IMR-90 (cell line): ENCODE data around the gene CNST. TPM values are rescaled to one million over a fixed set of nuclear protein-coding genes. Genes with fewer than 3 reads are reported as not detected.

ENCODE experiments used
- ATAC-seq: fragments of 200-7000 bp; cut with Tn5 transposase; 2 replicates; pipeline ENCODE4 v1.9.1; 2020; ENCODE audit warnings: low read depth, mild to moderate bottlenecking, moderate library complexity
- BruUV-seq: library from RNA; stranded (reverse); fragments of 400-500 nt; replicated peaks from 2 replicates; lab custom pipeline; 2021; lab: Mats Ljungman, UMichigan
- CTCF ChIA-PET: fragments of 300-600 bp; formaldehyde crosslinking; extraction: SDS; loops from one replicate; lab custom pipeline; 2021; ENCODE audit warnings: antibody characterized with exemption; lab: Yijun Ruan, JAX
- POLR2A ChIA-PET: fragments of 300-600 bp; sonication (Branson Sonifier 250); formaldehyde crosslinking; loops from one replicate; lab custom pipeline; 2022; ENCODE audit warnings: antibody characterized with exemption; ENCODE audit not compliant: unreplicated experiment; lab: Charles Lee
- DNase-seq: peaks from one replicate; pipeline ENCODE4 v3.0.0; 2013
- H2AFZ ChIP-seq: replicated peaks from 2 replicates; pipeline ENCODE3; 2013; ENCODE audit warnings: low read length, mild to moderate bottlenecking; ENCODE audit not compliant: poor library complexity
- H2AK5ac ChIP-seq: 2 replicates; pipeline ENCODE4 v1.6.1; 2013; ENCODE audit warnings: low read depth, low read length, inconsistent platforms
- H2AK9ac ChIP-seq: replicated peaks from 2 replicates; pipeline ENCODE3; 2013; ENCODE audit warnings: mild to moderate bottlenecking, low read depth, low read length, moderate library complexity; ENCODE audit not compliant: poor library complexity
- H2BK120ac ChIP-seq: 2 replicates; pipeline ENCODE4 v1.6.1; 2013; ENCODE audit warnings: low read depth, low read length, inconsistent platforms
- H2BK15ac ChIP-seq: 3 replicates; pipeline ENCODE4 v1.6.1; 2013; ENCODE audit warnings: low read depth, low read length, inconsistent platforms
- H2BK20ac ChIP-seq: 2 replicates; pipeline ENCODE4 v1.6.1; 2013; ENCODE audit warnings: low read depth, mild to moderate bottlenecking, inconsistent platforms, low read length, moderate library complexity
- H2BK5ac ChIP-seq: 2 replicates; pipeline ENCODE4 v1.6.1; 2013; ENCODE audit warnings: mild to moderate bottlenecking, low read depth, low read length, inconsistent platforms; ENCODE audit not compliant: poor library complexity, severe bottlenecking
- H3K14ac ChIP-seq: replicated peaks from 2 replicates; pipeline ENCODE4 v1.6.1; 2013; ENCODE audit warnings: low read depth, low read length, inconsistent platforms
- H3K18ac ChIP-seq: 2 replicates; pipeline ENCODE4 v1.6.1; 2013; ENCODE audit warnings: low read depth, low read length, control low read depth
- H3K23ac ChIP-seq: 2 replicates; pipeline ENCODE4 v1.6.1; 2013; ENCODE audit warnings: low read depth, low read length, inconsistent platforms
- H3K27ac ChIP-seq: 2 replicates; pipeline ENCODE4 v1.5.1; 2013; ENCODE audit warnings: mild to moderate bottlenecking, control low read depth, low read length; ENCODE audit not compliant: insufficient read depth
- H3K27me3 ChIP-seq: 2 replicates; pipeline ENCODE4 v1.6.1; 2013; ENCODE audit warnings: low read length; ENCODE audit not compliant: control insufficient read depth, insufficient read depth
- H3K36me3 ChIP-seq: 2 replicates; pipeline ENCODE4 v1.6.1; 2013; ENCODE audit warnings: low read length, mixed read lengths; ENCODE audit not compliant: control insufficient read depth, insufficient read depth
- H3K4ac ChIP-seq: 2 replicates; pipeline ENCODE4 v1.6.1; 2013; ENCODE audit warnings: low read depth, low read length, inconsistent platforms
- H3K4me1 ChIP-seq: 2 replicates; pipeline ENCODE4 v1.6.1; 2013; ENCODE audit warnings: low read length, mixed read lengths; ENCODE audit not compliant: control insufficient read depth, insufficient read depth
- H3K4me2 ChIP-seq: 2 replicates; pipeline ENCODE4 v1.6.1; 2013; ENCODE audit warnings: low read depth, mild to moderate bottlenecking, control low read depth, low read length, moderate library complexity
- H3K4me3 ChIP-seq: 2 replicates; pipeline ENCODE4 v1.5.1; 2013; ENCODE audit warnings: low read depth, mild to moderate bottlenecking, control low read depth, low read length, moderate library complexity; ENCODE audit not compliant: insufficient read depth
- H3K56ac ChIP-seq: 2 replicates; pipeline ENCODE4 v1.6.1; 2013; ENCODE audit warnings: low read length, inconsistent platforms; ENCODE audit not compliant: insufficient read depth; ENCODE audit errors: extremely low read depth
- H3K79me1 ChIP-seq, 2 experiments: 2 replicates each; pipeline ENCODE4 v1.6.1; 2013; ENCODE audit warnings: low read length in 2 of 2, inconsistent platforms in 1 of 2, low read depth in 1 of 2
- H3K9ac ChIP-seq: 2 replicates; pipeline ENCODE4 v1.6.1; 2013; ENCODE audit warnings: low read depth, low read length, control low read depth
- H3K9me1 ChIP-seq: 2 replicates; pipeline ENCODE4 v1.6.1; 2013; ENCODE audit warnings: low read length, inconsistent platforms; ENCODE audit not compliant: insufficient read depth
- H3K9me3 ChIP-seq: 2 replicates; pipeline ENCODE4 v1.6.1; 2013; ENCODE audit warnings: low read length; ENCODE audit not compliant: control insufficient read depth, insufficient read depth
- H4K20me1 ChIP-seq: 2 replicates; pipeline ENCODE4 v1.6.1; 2013; ENCODE audit warnings: low read length, inconsistent platforms; ENCODE audit not compliant: insufficient read depth
- H4K5ac ChIP-seq: 2 replicates; pipeline ENCODE4 v1.6.1; 2013; ENCODE audit warnings: mild to moderate bottlenecking, low read depth, low read length, control low read depth
- H4K8ac ChIP-seq, 2 experiments: 2 replicates each; pipeline ENCODE4 v1.6.1; 2013; ENCODE audit warnings: low read depth in 2 of 2, low read length in 2 of 2, control low read depth in 1 of 2, inconsistent platforms in 1 of 2
- H4K91ac ChIP-seq: 2 replicates; pipeline ENCODE4 v1.6.1; 2013; ENCODE audit warnings: low read depth, low read length, inconsistent platforms; ENCODE audit not compliant: insufficient read depth
- BHLHE40 ChIP-seq: fragments of 150-350 bp; IDR thresholded peaks from 2 replicates; pipeline ENCODE4 v1.6.1; 2016; ENCODE audit warnings: mild to moderate bottlenecking, low read depth, low read length
- CEBPB ChIP-seq: IDR thresholded peaks from 2 replicates; pipeline ENCODE4 v1.6.1; 2012; ENCODE audit warnings: low read depth, low read length, improper control_type of control experiment
- CHD1 ChIP-seq: IDR thresholded peaks from 2 replicates; pipeline ENCODE4 v1.6.1; 2012; ENCODE audit warnings: low read depth, low read length, improper control_type of control experiment
- CTCF ChIP-seq: conservative IDR thresholded peaks from 2 replicates; pipeline ENCODE4 v1.5.1; 2012; ENCODE audit warnings: mild to moderate bottlenecking, low read depth, low read length, improper control_type of control experiment
- ELK1 ChIP-seq: fragments of 150-350 bp; IDR thresholded peaks from 2 replicates; pipeline ENCODE4 v1.6.1; 2016; ENCODE audit warnings: low read depth, mild to moderate bottlenecking, low read length, moderate library complexity, borderline replicate concordance
- FOS ChIP-seq: fragments of 150-350 bp; IDR thresholded peaks from 2 replicates; pipeline ENCODE4 v1.6.1; 2016; ENCODE audit warnings: low read depth, low read length
- MAFK ChIP-seq: IDR thresholded peaks from 2 replicates; pipeline ENCODE4 v1.6.1; 2012; ENCODE audit warnings: low read depth, low read length, improper control_type of control experiment
- MAZ ChIP-seq: IDR thresholded peaks from 2 replicates; pipeline ENCODE4 v1.6.1; 2012; ENCODE audit warnings: low read depth, mild to moderate bottlenecking, low read length, improper control_type of control experiment, moderate library complexity, borderline replicate concordance
- MXI1 ChIP-seq: IDR thresholded peaks from 2 replicates; pipeline ENCODE4 v1.6.1; 2012; ENCODE audit warnings: low read depth, mild to moderate bottlenecking, low read length, moderate library complexity, borderline replicate concordance
- NFE2L2 ChIP-seq: fragments of 150-350 bp; IDR thresholded peaks from 2 replicates; pipeline ENCODE4 v1.6.1; 2016; ENCODE audit warnings: low read depth, mild to moderate bottlenecking, low read length
- POLR2A ChIP-seq: IDR thresholded peaks from 2 replicates; pipeline ENCODE4 v1.6.1; 2012; ENCODE audit warnings: mild to moderate bottlenecking, low read depth, low read length
- RAD21 ChIP-seq: IDR thresholded peaks from 2 replicates; pipeline ENCODE4 v1.6.1; 2012; ENCODE audit warnings: low read length, improper control_type of control experiment
- RCOR1 ChIP-seq: IDR thresholded peaks from 2 replicates; pipeline ENCODE4 v1.6.1; 2012; ENCODE audit warnings: mild to moderate bottlenecking, low read length, improper control_type of control experiment; ENCODE audit not compliant: insufficient replicate concordance
- RFX5 ChIP-seq: IDR thresholded peaks from 2 replicates; pipeline ENCODE4 v1.8.0; 2012; ENCODE audit warnings: low read depth, mild to moderate bottlenecking, low read length, moderate library complexity
- SMC3 ChIP-seq: fragments of 150-350 bp; IDR thresholded peaks from 2 replicates; pipeline ENCODE4 v1.6.1; 2016; ENCODE audit warnings: low read depth, mild to moderate bottlenecking, antibody characterized with exemption, low read length, moderate library complexity
- WGBS, 2 experiments: methylation state at CpG; one replicate each; pipeline versions ENCODE4 v1.1.5 to v1.1.7; 2013; ENCODE audit warnings: missing lambda C conversion rate in 2 of 2; ENCODE audit not compliant: insufficient read length in 1 of 2; ENCODE audit errors: extremely low coverage in 2 of 2; 5-methylcytosine and 5-hydroxymethylcytosine counted together
- dilution Hi-C: fragments of 300-500 bp; cut with HindIII; formaldehyde crosslinking; loops from one replicate; pipeline ENCODE4 v1.14.3; 2018; ENCODE audit warnings: low sequenced_read_pairs; ENCODE audit not compliant: unreplicated experiment
- in situ Hi-C: fragments of 300-500 bp; cut with MboI; formaldehyde crosslinking; loops from 3 replicates; pipeline ENCODE4 v1.14.3; 2019; ENCODE audit warnings: low sequenced_read_pairs, inconsistent platforms, mixed read lengths
- intact Hi-C: fragments of 100-400 bp; cut with micrococcal nuclease; formaldehyde crosslinking; loops from 2 replicates; pipeline ENCODE4 v1.10.0; 2022
- polyA plus RNA-seq, 3 experiments: library from polyadenylated mRNA; depleted of rRNA; stranded (reverse); fragments of >200 nt; gene quantifications; 2 replicates each; pipeline ENCODE4 v1.2.3, GENCODE V29; 2012; ENCODE audit warnings: low replicate concordance in 1 of 3
- total RNA-seq: library from RNA; depleted of rRNA; stranded (reverse); fragments of >200 nt; gene quantifications from 2 replicates; pipeline ENCODE4 v1.2.3, GENCODE V29; 2012

The CNST gene
- total and polyA plus RNA-seq, 2 of the 4 experiments (the other 2 are of a cell fraction): 15.4 to 25.5 TPM

DNA sequence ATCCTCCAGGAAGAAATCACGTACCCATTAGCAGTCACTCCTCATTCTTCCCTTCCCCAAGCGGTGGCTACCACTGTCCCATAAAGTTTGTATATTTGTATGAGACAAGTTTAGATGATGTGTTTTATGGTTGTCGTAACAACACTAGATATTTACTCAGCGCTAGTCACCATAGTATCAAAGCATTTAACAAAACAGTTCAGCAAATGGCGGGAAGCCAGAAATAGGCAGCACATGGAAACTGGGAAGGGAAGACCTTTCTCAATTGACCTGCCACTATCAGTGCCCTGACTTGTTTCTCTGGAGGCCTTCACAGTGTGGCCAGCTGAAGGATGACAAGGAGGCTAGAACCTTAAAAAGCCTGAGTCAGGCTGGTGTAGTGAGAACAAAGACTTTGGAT is 31.1 kb downstream of the CNST start (continued):
- TF ChIP-seq RCOR1: peak; percentile 13

DNA sequence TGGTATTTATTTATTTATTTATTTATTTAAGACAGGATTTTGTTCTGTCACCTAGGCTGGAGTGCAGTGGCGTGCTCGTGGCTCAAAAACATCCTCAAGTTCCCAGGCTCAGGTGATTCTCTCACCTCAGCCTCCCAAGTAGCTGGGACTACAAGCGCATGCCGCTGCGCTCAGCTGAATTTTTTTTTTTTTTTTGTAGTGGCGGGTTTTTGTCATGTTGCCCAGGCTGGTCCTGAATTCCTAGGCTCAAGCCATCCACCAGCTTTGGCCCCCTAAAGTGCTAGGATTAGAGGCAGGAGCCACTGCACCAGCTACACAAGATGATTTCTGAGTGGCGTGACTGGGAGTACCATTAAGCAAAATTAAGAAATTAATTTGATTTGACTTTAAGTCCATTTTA is 31.7 kb downstream of the CNST start:
- in situ Hi-C loops (no loop called here), intact Hi-C loops (loop anchor here (5.0 kb wide), 1 partner anchor 34 kb away; no protein-coding TSS in a partner anchor), dilution Hi-C loops (no loop called here)
- 0 out of 2 replicates have a peak overlapping the region, but pooled peaks have one; percentile 0 for H3K14ac ChIP-seq
- H4K8ac ChIP-seq: no peak overlapping the region
- H3K9me1 ChIP-seq: peaks cover 20% of the 10 kb centered on the region
- WGBS, 2 experiments: no CpG with 5 or more reads among the region's 7 CpGs
- no peaks in the 10 kb centered on the region for H3K27me3 ChIP-seq
- ChIA-PET CTCF (interaction anchor here (0.7 kb wide), 1 partner anchor 35 kb away, joined by 3 read pairs; no protein-coding TSS in a partner anchor), POLR2A (no interaction called here)
- H3K4me3 ChIP-seq: no peak overlapping the region
- no peak overlapping the region for H3K9ac ChIP-seq
- no peak overlapping the region for H3K18ac ChIP-seq
- no peak for ATAC-seq
- no peak overlapping the region for H3K56ac ChIP-seq
- H3K4me2 ChIP-seq: no peak overlapping the region
- no peak for DNase-seq
- TF ChIP-seq CHD1: no peak
- no peak for TF ChIP-seq ELK1
- TF ChIP-seq POLR2A: no peak
- no peak for TF ChIP-seq BHLHE40
- no peak for TF ChIP-seq MAZ
- no peak for TF ChIP-seq CEBPB
- TF ChIP-seq CTCF: no peak
- TF ChIP-seq SMC3: no peak
- no peak for TF ChIP-seq MXI1
- TF ChIP-seq RCOR1: no peak
- TF ChIP-seq FOS: no peak
- TF ChIP-seq RFX5: no peak
- no peak for TF ChIP-seq RAD21
- no peak for TF ChIP-seq NFE2L2
- TF ChIP-seq MAFK: no peak
- no peaks in the 10 kb centered on the region for H3K9me3 ChIP-seq
- H4K91ac ChIP-seq: no peak overlapping the region
- H2BK20ac ChIP-seq: no peak overlapping the region
- H4K20me1 ChIP-seq: peaks cover 8% of the 10 kb centered on the region; the same call in 1 of the 2 replicates
- H3K4me1 ChIP-seq: peaks cover 11% of the 10 kb centered on the region
- H2BK5ac ChIP-seq: no peak overlapping the region
- H3K4ac ChIP-seq: peak overlapping the region; percentile 27; the same call in 1 of the 2 replicates
- no peak overlapping the region for H2AFZ ChIP-seq
- no peak overlapping the region for H2AK5ac ChIP-seq
- BruUV-seq: no TSS peak
- H3K79me1 ChIP-seq: peaks cover 21 to 80% of the 10 kb centered on the region in 2 experiments
- H2BK15ac ChIP-seq: no peak overlapping the region
- H2BK120ac ChIP-seq: no peak overlapping the region; the same call in 1 of the 2 replicates
- no peak overlapping the region for H3K23ac ChIP-seq
- no peak overlapping the region for H2AK9ac ChIP-seq
- no peak overlapping the region for H4K5ac ChIP-seq
- H3K27ac ChIP-seq: no peak overlapping the region
- H3K36me3 ChIP-seq: peaks cover 2% of the 10 kb centered on the region
